SK-N-MC (cell line): ENCODE data around the gene ADGRA1.

Source experiments
- EZH2 ChIP-seq: fragments of 200-600 bp; sonication (generic); IDR thresholded peaks from one replicate; pipeline ENCODE4 v1.6.1; 2017; ENCODE audit warnings: antibody characterized with exemption
- POLR2AphosphoS5 ChIP-seq: IDR thresholded peaks from 2 replicates; pipeline ENCODE4 v1.6.1; 2012; ENCODE audit warnings: mild to moderate bottlenecking, low read depth, low read length, borderline replicate concordance

DNA sequence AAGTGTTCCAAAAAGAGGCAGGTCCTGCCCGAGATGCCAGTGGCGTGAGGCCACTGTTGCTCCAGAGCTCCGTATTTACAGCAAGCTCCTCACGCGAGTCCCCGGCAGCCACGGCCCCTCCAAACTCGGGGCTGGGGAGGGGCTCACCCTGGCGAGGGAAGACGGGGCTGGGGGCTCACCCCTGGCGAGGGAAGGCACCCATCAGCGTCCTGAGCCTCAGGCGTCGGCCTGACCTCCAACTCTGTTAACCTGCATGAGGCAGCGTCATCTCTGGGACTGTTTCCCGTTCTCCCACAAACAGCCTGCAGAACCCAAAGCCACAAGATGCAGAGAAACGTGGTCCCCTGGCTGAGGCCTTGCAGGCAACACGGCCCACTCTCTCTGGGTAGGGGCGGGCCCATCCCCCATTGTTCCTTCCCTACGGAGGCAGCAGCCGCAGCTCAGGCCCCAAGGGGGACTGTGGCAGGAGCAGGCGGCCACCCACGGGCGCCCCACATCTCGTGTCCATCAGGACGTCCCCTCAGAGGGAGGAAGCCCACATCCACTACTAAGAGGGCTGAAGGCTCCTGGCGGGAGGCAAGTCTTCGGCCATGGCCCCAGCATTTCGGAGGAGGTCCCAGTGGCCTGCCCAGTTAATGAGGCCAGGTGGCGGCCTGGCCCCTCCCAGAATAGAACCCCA is 4.2 kb upstream of the ADGRA1 start:
- TF ChIP-seq EZH2 (no peak), POLR2AphosphoS5 (no peak)
